Stimulated activated CD4-positive, alpha-beta T cell treated with anti-CD3 and anti-CD28 coated beads, TNF-alpha, amount 100 ng/mL, for 4 hours (primary cell): ENCODE results near the gene FDXR.
A peak's percentile ranks its signal among the peaks of the same experiment; 100 is the strongest.
"Not testable (repeated sequence)": the region's sequence is repeated elsewhere in the genome, so short reads cannot be mapped to it uniquely, and the experiment has no call there.

Source experiments
- DNase-seq, 3 experiments: peaks; one replicate each; pipeline ENCODE4 v3.0.0-alpha.2; 2020; ENCODE audit warnings: low read depth in 3 of 3

FDXR gene

GRCh38 chr17:74873037-74873873 lies 461 bp upstream of the FDXR start:
- peak; percentile 97 to 99 (median 98) for DNase-seq

DNA sequence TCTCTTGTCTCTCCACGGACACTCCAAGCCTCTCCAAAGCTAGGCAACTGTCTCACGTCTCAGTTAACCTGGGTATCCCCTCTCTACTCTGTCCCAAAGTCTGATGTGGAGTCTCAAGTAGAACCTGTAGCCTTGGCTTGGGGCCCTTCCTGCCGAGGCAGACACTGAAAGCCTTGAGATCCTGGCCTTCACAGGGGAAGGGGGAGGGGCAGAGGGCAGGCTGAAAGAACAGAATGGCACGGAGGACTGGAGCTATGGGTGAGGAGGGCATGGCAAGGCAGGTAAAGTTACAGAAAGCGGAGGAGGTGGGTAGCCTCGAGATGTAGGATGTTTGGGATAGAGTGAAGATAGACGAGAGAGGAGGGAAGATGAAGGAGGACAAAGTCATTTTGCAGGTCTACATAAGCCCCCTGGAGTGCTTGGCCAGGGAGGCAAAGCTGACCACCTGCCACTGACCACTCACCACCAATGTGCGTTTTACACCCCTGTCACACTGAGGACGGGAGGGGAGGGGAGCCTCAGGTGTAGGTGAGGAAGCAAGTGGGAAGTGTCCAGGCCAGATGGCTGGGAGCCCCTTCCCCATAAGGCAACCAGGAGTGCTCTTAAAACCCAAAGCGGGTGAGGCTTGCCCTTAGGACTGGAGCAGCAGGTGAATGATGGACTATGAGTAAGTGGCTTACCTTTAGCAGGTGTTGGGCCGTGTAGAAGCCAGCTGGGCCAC lies 1.3 kb downstream of the FDXR start:
- no peak for DNase-seq

DNA sequence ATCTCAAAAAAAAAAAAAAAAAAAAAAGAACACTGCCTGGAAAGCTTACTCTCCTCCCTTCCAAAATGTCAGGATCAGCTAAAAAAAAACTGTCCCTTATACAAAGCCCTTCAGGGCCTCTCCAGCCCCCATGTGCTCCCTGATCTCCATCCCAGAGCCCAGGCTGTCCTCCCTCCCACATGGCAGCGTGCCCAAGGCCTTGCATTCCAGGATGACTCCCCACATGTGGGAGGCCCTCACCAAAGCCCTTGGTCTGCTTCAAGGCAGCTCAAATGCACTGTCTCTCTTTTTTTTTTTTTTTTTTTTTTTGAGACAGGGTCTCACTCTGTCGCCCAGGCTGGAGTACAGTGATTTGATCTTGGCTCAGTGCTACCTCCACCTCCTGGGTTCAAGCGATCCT lies 2.3 kb downstream of the FDXR start:
- no peak for DNase-seq

- not testable (repeated sequence) for DNase-seq
These were observed 2.8 kb downstream of the FDXR start for GRCh38 chr17:74870028-74870427.

DNA sequence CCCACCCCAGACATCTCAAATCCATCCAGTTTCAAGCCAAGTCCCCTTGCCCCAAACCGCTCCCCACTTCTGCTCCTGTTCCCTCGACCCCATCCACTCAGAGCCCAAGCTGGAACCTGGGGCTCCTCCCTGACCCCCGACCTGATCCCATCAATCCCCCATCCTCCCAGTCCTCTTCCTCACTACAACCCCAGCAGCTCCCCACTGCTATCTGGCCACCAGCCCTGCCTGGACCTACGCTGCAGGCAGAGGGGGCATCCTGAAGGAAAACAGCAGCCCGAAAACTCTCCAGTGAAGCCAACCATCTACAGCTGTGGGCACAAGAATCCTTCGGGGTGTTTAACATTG lies 3.9 kb downstream of the FDXR start:
- no peak for DNase-seq

GRCh38 chr17:74868251-74868907 lies 4.4 kb downstream of the FDXR start:
- no peak for DNase-seq

GRCh38 chr17:74866198-74866835 lies 6.5 kb downstream of the FDXR start:
- DNase-seq = no peak

GRCh38 chr17:74865504-74866197 lies 7.1 kb downstream of the FDXR start:
- DNase-seq = no peak

- DNase-seq = peak; percentile 45 to 58 (median 52)
These were observed 7.9 kb downstream of the FDXR start for GRCh38 chr17:74864866-74865395.

- DNase-seq = no peak
These were observed 8.4 kb downstream of the FDXR start for GRCh38 chr17:74864297-74864865.

DNA sequence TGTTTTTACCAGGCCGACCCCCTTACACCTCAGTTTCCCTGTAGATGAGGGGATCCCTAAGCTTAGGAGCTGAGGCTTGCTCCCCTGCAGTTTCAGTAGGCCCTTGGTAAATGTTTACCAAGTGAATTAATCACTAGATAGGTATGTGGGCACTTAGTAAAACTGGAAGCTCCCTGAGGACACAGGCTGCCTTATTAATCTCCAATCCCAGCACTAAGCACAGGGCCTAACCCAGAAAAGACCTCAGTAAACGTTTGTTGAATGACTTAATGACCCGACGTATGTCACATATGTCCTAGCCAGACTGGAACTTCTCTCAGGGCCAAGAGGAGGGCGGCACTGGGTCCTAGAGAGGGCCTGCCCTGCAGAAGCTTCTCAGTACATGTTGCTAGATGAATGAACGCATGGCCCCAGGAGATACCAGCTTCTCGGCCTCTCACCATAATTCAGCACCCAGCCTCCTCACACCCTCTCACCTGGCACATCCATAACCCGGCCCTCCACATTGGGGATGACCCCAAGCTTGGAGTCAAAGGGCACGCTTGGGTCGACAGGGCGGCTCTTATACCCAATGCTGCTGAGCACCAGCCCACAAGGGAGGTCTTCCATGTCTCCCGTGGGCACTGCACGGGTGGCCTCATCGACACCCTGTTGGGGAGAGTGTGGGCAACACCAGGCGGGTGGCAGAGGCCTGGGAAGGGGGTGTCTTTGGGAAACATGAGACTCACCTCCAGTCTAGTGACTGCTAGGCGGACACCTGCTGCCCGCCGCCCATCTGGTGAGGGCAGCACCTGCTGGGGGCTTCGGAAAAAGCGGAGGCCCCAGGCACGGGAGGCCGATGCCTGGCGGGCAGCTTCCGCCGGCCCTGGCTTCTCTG lies 9.1 kb downstream of the FDXR start:
- DNase-seq = no peak

DNA sequence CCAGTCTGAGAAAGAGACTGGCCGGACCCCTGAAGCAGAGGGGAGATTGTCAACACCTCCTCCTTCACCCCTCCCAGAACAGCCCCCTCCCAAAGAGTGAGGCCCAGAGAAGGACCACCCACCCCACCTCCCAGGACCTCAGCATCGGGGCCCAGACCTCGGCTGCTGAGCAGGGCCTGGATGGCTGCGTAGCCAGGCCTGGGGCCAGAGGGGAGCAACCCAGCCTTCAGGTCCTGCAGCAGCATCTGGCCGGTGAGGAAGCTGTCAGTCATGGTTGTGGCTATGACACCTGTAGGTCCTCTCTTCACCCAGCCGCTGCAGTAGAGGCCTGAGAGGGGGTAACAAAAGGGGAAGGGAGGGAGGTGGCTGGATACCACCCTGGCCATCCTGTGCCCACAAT lies 9.9 kb downstream of the FDXR start:
- DNase-seq = no peak

- DNase-seq = peak; percentile 43 to 60 (median 60)
These were observed 10.5 kb downstream of the FDXR start for GRCh38 chr17:74862108-74862901.

GRCh38 chr17:74861662-74862107 lies 11.1 kb downstream of the FDXR start:
- no peak for DNase-seq

GRCh38 chr17:74860872-74861661 lies 11.7 kb downstream of the FDXR start:
- no peak for DNase-seq

GRCh38 chr17:74860229-74860871 lies 12.4 kb downstream of the FDXR start:
- no peak for DNase-seq

DNA sequence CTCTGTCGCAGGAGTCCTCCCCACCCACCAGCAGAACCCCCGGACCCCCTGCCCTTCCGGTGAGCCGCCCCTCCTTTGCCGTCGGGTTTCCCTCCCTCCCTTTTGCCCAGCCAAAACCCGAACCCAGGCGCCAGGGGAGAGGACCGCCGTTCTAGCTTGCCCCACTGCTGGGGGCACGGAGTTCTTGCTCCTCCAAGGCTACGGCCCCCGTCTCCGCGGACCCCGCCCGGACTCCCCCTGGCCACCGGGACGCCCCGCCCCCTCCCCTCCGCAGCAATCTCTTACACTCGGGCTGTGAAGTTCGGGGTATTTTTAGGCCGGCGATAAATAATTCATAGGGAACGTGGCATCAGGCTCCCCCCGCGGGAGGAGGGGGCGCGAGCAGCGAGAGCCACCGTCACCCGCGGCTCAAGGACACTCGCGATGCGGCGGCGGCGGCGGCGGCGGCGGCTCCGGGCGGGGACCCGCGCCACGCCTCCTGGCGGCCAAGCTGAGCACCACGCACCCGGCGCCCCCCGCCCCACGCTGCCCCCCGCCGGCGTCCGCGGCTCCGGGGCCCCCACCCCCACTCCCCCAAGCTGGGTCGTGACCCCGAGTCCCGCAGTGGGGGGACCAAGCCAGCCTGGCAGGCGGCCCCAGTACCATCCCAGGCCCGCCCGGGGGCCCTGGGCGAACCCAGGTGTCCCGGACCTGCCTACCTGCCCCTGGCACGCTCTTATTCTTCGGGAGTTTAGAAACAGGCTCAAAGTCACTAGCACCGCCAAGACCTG lies 13.2 kb downstream of the FDXR start, which contains the start of gene GRIN2C:
Gene GRIN2C, minus strand, starts transcription at position 427 of the 770 bp plus-strand sequence. CDS start 4,793 bp downstream, outside the sequence.
- no peak for DNase-seq
